Smooth muscle cell (in vitro differentiated cells): ENCODE results near the gene LRMDA. TPM values are rescaled to one million over a fixed set of nuclear protein-coding genes. Genes with fewer than 3 reads are reported as not detected.
"Not testable (repeated sequence)": the region's sequence is repeated elsewhere in the genome, so short reads cannot be mapped to it uniquely, and the experiment has no call there.

Source experiments
- DNase-seq: peaks from one replicate; lab custom pipeline; 2025; ENCODE audit not compliant: unreplicated experiment; lab: John Stamatoyannopoulos, UW
- H2AFZ ChIP-seq: fragments of 200-600 bp; sonication (generic); 2 replicates; pipeline ENCODE4 v1.6.0; 2016; ENCODE audit warnings: antibody characterized with exemption, low read depth, mild to moderate bottlenecking
- H3F3A ChIP-seq: fragments of 200-600 bp; sonication (generic); 2 replicates; pipeline ENCODE4 v1.6.0; 2017; ENCODE audit warnings: antibody characterized with exemption, low read depth
- H3K27ac ChIP-seq: fragments of 200-600 bp; sonication (generic); 2 replicates; pipeline ENCODE4 v1.5.1; 2016; ENCODE audit warnings: low read depth, mild to moderate bottlenecking
- H3K27me3 ChIP-seq: fragments of 200-600 bp; sonication (generic); 2 replicates; pipeline ENCODE4 v1.6.1; 2016; ENCODE audit warnings: low read depth, mild to moderate bottlenecking
- H3K36me3 ChIP-seq: fragments of 200-600 bp; sonication (generic); 2 replicates; pipeline ENCODE4 v1.5.1; 2016; ENCODE audit warnings: low read depth
- H3K4me1 ChIP-seq: fragments of 200-600 bp; sonication (generic); 2 replicates; pipeline ENCODE4 v1.5.1; 2016; ENCODE audit warnings: low read depth
- H3K4me2 ChIP-seq: fragments of 200-600 bp; sonication (generic); 2 replicates; pipeline ENCODE4 v1.6.0; 2016; ENCODE audit warnings: mild to moderate bottlenecking
- H3K4me3 ChIP-seq: fragments of 200-600 bp; sonication (generic); 2 replicates; pipeline ENCODE4 v1.5.1; 2016; ENCODE audit warnings: mild to moderate bottlenecking
- H3K79me2 ChIP-seq: fragments of 200-600 bp; sonication (generic); 2 replicates; pipeline ENCODE4 v1.6.0; 2016; ENCODE audit warnings: low read depth, mild to moderate bottlenecking
- H3K9ac ChIP-seq: fragments of 200-600 bp; sonication (generic); 2 replicates; pipeline ENCODE4 v1.6.0; 2016; ENCODE audit warnings: low read depth
- H3K9me3 ChIP-seq: fragments of 200-600 bp; sonication (generic); replicated peaks from 2 replicates; pipeline ENCODE4 v1.5.1; 2016; ENCODE audit warnings: low read depth
- H4K20me1 ChIP-seq: fragments of 200-600 bp; sonication (generic); 2 replicates; pipeline ENCODE4 v1.6.0; 2016; ENCODE audit warnings: low read depth
- CTCF ChIP-seq: fragments of 200-600 bp; sonication (generic); IDR thresholded peaks from 2 replicates; pipeline ENCODE4 v1.5.1; 2017; ENCODE audit warnings: borderline replicate concordance, mild to moderate bottlenecking, antibody characterized with exemption; ENCODE audit not compliant: insufficient read depth, poor library complexity, severe bottlenecking
- WGBS: methylation state at CpG from one replicate; pipeline ENCODE4 v1.1.7; 2016; ENCODE audit warnings: low lambda C conversion rate; 5-methylcytosine and 5-hydroxymethylcytosine counted together
- microRNA counts: library from miRNA; unstranded; fragments of <30 nt; microRNA quantifications from one replicate; lab custom pipeline; 2016
- microRNA-seq: library from miRNA; unstranded; fragments of <30 nt; microRNA quantifications from one replicate; pipeline ENCODE4, GENCODE V29; 2016; ENCODE audit warnings: borderline number of aligned reads
- polyA plus RNA-seq: library from polyadenylated mRNA; unstranded; fragments of >200 nt; fragmentation: Nextera tagmentation; extraction: Ambion mirVana; gene quantifications from 2 replicates; pipeline ENCODE4 v1.2.1, GENCODE V29; 2016
- small RNA-seq: library from RNA; depleted of rRNA; stranded (forward); fragments of <200 nt; gene quantifications from one replicate; pipeline ENCODE3, GENCODE V24; 2014
- total RNA-seq: library from RNA; depleted of rRNA; stranded (reverse); fragments of >200 nt; gene quantifications from 2 replicates; pipeline ENCODE4 v1.2.3, GENCODE V29; 2014

The LRMDA gene
- total and polyA plus RNA-seq, 2 experiments from 2014 or later = 1.5 to 1.6 TPM

DNA sequence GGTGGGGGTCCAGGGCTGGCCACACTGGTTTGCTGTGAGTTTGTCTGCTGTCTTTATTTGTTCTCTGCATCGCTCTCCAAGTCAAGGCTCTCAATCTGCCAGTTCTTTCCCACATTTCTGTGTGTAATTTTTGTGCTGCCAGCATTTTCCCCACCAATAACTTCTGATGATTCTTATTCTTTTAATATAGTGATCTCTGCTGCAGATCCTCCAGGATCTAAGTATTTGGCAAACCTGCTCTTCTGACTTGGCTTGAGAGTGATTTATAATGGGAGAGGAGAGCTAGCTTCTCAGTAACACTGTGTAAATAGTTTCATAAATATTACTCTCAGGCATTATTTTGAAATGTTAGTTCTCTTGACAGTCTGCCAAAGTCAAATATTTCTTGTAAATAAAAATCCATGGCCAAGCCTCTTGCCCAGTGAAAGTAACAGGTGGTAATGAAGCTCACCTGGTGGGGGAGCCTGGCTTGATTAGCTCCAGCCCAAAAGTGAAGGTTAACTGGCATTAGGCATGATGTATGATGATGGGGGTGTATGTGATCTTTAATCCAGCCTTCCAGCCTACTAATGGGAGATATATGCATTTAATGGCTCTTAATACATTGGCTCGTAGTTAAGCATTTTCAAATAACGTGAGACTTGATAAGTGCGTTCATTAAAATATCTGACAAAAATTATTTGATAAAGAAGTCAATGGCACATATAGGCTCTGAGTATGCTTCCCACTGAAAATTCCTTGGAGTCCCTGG, 1150.3 kb downstream of the LRMDA start:
- H3K27ac ChIP-seq = no peak overlapping the region
- WGBS = 92% methylated on average over 4 of the region's 4 CpGs
- no peak for DNase-seq
- no peaks in the 10 kb centered on the region for H4K20me1 ChIP-seq
- H3K4me3 ChIP-seq = no peak overlapping the region
- no peaks in the 10 kb centered on the region for H3K36me3 ChIP-seq
- H3K27me3 ChIP-seq = no peaks in the 10 kb centered on the region
- H3K79me2 ChIP-seq = no peaks in the 10 kb centered on the region
- H2AFZ ChIP-seq = no peak overlapping the region
- peaks cover 7% of the 10 kb centered on the region for H3K4me1 ChIP-seq
- no peaks in the 10 kb centered on the region for H3K9me3 ChIP-seq
- no peak overlapping the region for H3K9ac ChIP-seq
- no peak overlapping the region for H3K4me2 ChIP-seq
- no peak for TF ChIP-seq CTCF
- H3F3A ChIP-seq = no peaks in the 10 kb centered on the region

DNA sequence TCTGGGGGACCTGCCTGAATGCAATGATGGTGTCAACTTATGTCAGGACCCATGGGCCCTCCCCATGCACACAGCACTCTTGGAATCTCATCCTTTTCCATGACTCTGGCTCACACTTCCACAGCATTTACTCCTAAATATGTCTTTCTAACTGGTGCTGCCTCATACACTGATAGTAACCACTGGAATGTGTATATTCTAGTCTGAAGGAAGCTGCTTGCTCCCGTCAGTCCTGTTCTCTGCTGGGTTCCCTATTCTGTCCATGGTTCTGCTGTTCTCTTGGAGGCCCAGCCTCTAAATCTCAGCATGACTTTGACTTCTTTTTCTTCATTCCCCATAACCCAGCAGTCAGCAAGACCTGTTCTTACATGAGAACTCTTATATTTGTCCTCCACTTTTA, 1151.1 kb downstream of the LRMDA start:
- H4K20me1 ChIP-seq = no peaks in the 10 kb centered on the region
- no peaks in the 10 kb centered on the region for H3K36me3 ChIP-seq
- H3K4me2 ChIP-seq = no peak overlapping the region
- H3K79me2 ChIP-seq = no peaks in the 10 kb centered on the region
- H3K27ac ChIP-seq = no peak overlapping the region
- 5% methylated on average over 1 of the region's 1 CpG for WGBS
- H3K9ac ChIP-seq = no peak overlapping the region
- DNase-seq = no peak
- no peak overlapping the region for H2AFZ ChIP-seq
- no peaks in the 10 kb centered on the region for H3K27me3 ChIP-seq
- H3F3A ChIP-seq = no peaks in the 10 kb centered on the region
- peaks cover 7% of the 10 kb centered on the region for H3K4me1 ChIP-seq
- TF ChIP-seq CTCF = no peak
- H3K9me3 ChIP-seq = no peaks in the 10 kb centered on the region
- H3K4me3 ChIP-seq = no peak overlapping the region

DNA sequence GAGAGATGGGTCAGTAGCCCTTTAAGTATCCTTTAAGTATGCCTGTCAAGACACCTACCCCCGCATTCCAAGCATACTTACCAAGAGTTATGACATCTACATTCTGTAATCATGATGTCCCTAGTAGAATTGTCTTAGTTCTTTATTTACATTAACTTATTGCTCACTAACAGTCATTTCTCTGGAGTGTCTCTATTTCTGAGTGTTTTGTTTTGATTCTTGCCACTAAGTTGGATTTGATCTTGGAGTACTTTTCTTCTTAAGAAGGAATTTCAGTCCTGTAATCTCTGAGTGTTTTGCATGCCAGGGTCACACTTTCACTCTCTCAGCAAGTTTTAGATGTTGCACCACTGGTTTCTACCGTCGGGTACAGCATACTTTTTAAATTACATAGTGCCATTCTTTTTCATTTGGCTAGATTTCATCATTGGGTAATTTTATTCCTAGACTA, 1152.3 kb downstream of the LRMDA start:
- Histone ChIP-seq H3K36me3 (no peaks in the 10 kb centered on the region), H3K9ac (no peak overlapping the region), H2AFZ (no peak overlapping the region), H3K27me3 (no peaks in the 10 kb centered on the region), H4K20me1 (no peaks in the 10 kb centered on the region), H3K27ac (peak overlapping the region; percentile 58), H3K79me2 (no peaks in the 10 kb centered on the region), H3K4me1 (peaks cover 7% of the 10 kb centered on the region), H3K4me3 (no peak overlapping the region), H3F3A (no peaks in the 10 kb centered on the region), H3K4me2 (peak overlapping the region; percentile 22), H3K9me3 (no peaks in the 10 kb centered on the region)
- no peak for DNase-seq
- WGBS = 19% methylated on average over 3 of the region's 3 CpGs
- TF ChIP-seq CTCF = no peak

GRCh38 chr10:76584466-76584865, 1153.0 kb downstream of the LRMDA start:
- not testable (repeated sequence) for H4K20me1 ChIP-seq, H3K79me2 ChIP-seq, H3K36me3 ChIP-seq, H3K9me3 ChIP-seq, DNase-seq, H3F3A ChIP-seq, H3K27me3 ChIP-seq, H3K9ac ChIP-seq, H3K4me3 ChIP-seq, H3K4me1 ChIP-seq, H2AFZ ChIP-seq
- peak overlapping the region; percentile 22 for H3K4me2 ChIP-seq
- WGBS = 91% methylated on average over 9 of the region's 9 CpGs
- peak overlapping the region; percentile 58 for H3K27ac ChIP-seq

MicroRNAs encoded within 50 kb of the gene (microRNA counts, 767-probe panel; counts per million panel counts)
- 183 counts per million for microRNA hsa-miR-606 (lab: Ali Mortazavi, UCI)

Small RNA genes within 50 kb of the gene (microRNA-seq; reads per million reads assigned to microRNA genes)
- gene MIR606 = not detected

Small RNA genes within 50 kb of the gene (small RNA-seq; reads per million reads assigned to genes)
- not detected for gene MIR606
- gene RN7SL518P = not detected
- gene RNU6-673P = not detected

Other genes starting within 250 kb of the LRMDA start
- gene VDAC2, start 220.8 kb upstream of the LRMDA start, total RNA-seq = 183 and 189 TPM in 2 replicates
- gene VDAC2, start 220.8 kb upstream of the LRMDA start, polyA plus RNA-seq = 207 and 237 TPM in 2 replicates
- gene COMTD1, start 195.7 kb upstream of the LRMDA start, total RNA-seq = 9.8 and 18.7 TPM in 2 replicates
- gene COMTD1, start 195.7 kb upstream of the LRMDA start, polyA plus RNA-seq = 8.4 and 9.4 TPM in 2 replicates
- gene ZNF503, start 29.9 kb upstream of the LRMDA start, total RNA-seq = 5.2 and 11.8 TPM in 2 replicates
- 6.8 and 8.4 TPM in 2 replicates for gene ZNF503, start 29.9 kb upstream of the LRMDA start, polyA plus RNA-seq